Astrocyte of the spinal cord (primary cell): Measurements from ENCODE around the gene ZNF853.

Experiments used
- DNase-seq: peaks from one replicate; pipeline ENCODE4 v3.0.0; 2011; ENCODE audit warnings: low read depth, low spot score
- H3K4me3 ChIP-seq: 2 replicates; pipeline ENCODE4 v1.5.1; 2011; ENCODE audit warnings: low read depth, mild to moderate bottlenecking, low read length, moderate library complexity
- in situ Hi-C: cut with HindIII; loops from 2 replicates; pipeline ENCODE4 v1.10.0; 2017; ENCODE audit warnings: low sequenced_read_pairs
- TF ChIP-seq, protein P1 (sequence below): IDR thresholded peaks from 2 replicates; pipeline ENCODE4 v1.5.1; 2012; ENCODE audit warnings: low read depth, mild to moderate bottlenecking, low read length, inconsistent platforms

Gene ZNF853

DNA sequence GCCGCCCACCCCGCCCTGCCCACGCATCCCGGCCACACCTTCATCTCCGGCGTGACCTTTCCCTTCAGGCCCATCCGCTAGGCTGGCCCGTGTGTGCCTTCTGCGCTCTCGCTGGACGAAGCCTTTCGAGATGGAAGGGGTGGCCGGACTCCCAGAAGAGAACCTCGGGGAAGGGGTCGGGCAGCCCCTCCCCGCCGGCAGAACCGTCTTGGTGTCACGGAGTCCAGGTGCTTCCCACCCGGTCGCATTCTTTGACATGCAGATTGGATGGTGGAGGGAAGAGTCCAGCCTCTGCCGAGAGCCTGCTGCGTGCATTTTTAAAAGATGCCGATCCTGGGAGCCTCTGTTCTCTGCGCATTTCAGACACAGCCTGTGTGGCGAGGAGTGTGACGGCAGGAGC lies 7.3 kb upstream of the ZNF853 start:
- TF ChIP-seq, protein P1, sequence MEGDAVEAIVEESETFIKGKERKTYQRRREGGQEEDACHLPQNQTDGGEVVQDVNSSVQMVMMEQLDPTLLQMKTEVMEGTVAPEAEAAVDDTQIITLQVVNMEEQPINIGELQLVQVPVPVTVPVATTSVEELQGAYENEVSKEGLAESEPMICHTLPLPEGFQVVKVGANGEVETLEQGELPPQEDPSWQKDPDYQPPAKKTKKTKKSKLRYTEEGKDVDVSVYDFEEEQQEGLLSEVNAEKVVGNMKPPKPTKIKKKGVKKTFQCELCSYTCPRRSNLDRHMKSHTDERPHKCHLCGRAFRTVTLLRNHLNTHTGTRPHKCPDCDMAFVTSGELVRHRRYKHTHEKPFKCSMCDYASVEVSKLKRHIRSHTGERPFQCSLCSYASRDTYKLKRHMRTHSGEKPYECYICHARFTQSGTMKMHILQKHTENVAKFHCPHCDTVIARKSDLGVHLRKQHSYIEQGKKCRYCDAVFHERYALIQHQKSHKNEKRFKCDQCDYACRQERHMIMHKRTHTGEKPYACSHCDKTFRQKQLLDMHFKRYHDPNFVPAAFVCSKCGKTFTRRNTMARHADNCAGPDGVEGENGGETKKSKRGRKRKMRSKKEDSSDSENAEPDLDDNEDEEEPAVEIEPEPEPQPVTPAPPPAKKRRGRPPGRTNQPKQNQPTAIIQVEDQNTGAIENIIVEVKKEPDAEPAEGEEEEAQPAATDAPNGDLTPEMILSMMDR = no peak
- no peak overlapping the region for H3K4me3 ChIP-seq
- DNase-seq = no peak
- in situ Hi-C loops = no loop called here

DNA sequence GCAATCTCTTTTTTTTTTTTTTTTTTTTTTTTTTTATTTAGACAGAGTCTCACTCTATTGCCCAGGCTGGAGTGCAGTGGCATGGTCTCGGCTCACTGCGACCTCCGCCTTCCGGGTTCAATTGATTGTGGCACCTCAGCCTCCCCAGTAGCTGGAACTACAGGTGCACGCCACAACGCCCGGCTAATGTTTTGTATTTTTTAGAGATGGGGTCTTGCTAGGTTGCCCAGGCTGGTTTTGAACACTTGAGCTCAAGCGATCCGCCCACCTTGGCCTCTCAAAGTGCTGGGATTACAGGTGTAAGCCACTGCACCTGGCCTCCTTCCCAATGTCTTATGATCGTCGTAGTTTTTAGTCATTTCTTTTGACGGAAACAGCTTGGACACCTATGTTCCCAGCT lies 6.6 kb upstream of the ZNF853 start:
- in situ Hi-C loops = no loop called here
- no peak overlapping the region for H3K4me3 ChIP-seq
- TF ChIP-seq, protein P1 = no peak
- no peak for DNase-seq

DNA sequence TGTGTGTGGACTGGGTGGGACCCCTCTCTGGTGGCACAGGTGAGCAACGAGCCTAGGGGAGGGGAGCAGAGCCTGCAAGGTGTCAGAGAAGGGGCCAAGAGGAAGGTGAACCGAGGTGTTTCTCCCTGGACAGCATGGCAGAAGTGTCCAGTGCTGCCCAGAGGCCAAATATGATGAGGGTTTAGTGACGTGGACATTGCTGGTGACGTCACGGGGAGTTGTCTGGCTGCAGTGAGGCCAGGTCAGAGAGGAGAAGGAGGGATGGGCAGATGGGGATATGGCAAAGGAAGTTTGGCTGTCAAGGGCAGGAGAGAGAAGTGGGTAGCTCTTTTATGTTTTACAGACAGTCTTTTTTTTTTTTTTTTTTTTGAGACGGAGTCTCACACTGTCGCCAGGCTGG lies 2.6 kb upstream of the ZNF853 start:
- in situ Hi-C loops = no loop called here
- TF ChIP-seq, protein P1 = no peak
- DNase-seq = no peak

DNA sequence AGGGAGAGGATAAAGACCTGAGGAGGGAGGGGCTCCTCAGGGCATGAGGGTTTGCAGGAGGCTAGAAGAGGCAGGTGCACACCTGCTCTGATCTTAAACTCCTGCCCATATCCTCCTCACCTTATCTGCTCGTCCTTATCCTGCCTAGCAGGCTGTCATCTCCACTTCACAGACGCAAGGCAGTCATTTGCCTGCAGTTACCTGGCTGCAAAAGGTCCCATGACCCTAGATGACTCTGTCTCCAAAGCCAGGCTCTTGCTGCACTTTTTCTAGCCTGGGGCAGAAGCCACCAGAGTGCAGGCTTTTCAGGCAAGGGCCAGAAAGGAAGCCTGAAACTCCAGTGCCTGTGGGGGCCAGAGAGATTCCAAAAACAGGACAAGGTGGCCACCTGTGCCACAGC lies 1.7 kb upstream of the ZNF853 start:
- in situ Hi-C loops = no loop called here
- no peak for DNase-seq
- no peak overlapping the region for H3K4me3 ChIP-seq
- TF ChIP-seq, protein P1 = no peak

More for the DNA sequence above, 2.6 kb upstream of the ZNF853 start:
- no peak overlapping the region for H3K4me3 ChIP-seq

DNA sequence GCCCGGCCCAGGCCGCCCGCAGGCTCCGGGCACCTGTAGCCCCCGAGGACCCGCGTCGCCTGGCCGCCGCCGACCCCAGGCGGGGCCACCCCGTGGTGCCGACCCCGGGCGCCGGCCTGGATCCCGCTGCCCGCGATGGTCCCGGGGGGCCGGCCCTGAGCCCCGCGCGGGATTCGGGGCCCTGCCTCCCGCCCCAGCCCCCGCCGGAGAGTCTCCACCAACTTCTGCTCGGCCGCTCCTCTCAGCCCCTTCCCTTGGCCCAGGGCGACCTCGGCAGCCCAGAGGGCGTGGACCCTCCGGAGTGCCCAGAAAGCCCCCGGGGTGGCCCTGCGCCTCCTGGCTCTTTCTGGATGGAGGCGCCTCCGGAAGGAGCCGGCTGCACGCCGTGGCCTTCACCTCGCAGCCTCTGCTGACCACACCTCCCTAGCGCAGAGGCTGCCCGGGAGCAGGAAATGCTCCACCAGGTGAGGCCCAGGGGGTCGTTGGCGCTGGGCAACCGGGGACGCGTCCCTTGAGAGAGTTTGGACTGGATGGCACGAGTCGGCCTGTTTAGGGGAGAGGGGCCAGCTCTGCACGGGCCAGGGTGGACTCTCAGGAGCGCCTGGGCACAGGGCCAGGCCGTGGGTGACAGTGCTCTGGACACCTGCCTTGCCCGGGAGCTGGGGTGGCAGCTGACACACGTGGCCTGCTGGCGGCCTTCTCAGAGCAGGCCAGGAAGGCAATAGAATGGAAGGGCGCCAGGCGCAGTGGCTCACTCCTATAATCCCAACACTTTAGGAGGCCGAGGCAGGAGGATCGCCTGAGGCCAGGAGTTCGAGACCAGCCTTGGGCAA lies 529 bp downstream of the ZNF853 start:
- in situ Hi-C loops = no loop called here
- DNase-seq = no peak
- TF ChIP-seq, protein P1 = no peak
- peak overlapping the region; percentile 48 for H3K4me3 ChIP-seq

DNA sequence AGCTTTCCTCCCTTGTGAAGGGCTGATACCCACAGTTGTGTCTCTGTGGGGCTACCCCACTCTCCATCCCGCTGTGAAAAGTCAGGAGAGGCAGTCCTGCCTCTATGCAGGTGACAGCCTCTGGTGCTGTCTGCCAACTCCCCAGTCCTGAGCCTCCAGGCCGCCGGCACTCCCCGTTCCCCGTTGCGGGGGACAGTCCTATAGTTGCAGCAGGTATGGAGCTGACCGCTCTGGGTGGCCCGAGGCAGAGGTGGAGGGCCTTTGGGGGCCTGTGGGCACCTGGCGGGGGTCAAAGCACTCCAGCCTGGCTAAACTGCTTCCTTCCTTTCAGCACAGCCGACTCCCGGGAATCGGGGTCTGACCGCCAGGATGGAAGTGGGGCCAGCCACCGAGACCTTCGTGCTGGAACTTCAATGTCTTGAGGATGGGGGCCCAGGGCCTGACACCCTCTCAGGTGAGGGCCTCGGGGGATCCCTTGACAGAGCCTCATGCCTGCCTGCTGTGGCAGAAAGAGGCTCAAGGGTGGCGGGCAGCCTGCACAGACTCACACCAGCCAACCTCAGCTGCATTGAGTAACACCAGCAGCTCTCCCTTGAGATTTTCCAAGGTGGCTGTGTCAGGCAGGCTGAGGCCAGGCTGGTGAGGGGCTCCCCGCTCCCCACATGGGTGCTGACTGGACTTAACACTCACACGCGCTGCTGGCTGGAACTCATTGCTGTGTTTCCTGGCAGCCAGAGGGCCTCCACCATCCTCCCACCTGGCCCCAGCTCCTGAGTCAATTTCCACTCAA lies 1.6 kb downstream of the ZNF853 start:
- no peak for DNase-seq
- no peak overlapping the region for H3K4me3 ChIP-seq
- TF ChIP-seq, protein P1 = no peak
- in situ Hi-C loops = no loop called here
